IMR-90 (cell line): ENCODE data around the gene RPTOR.

Source experiments
- BHLHE40 ChIP-seq: fragments of 150-350 bp; IDR thresholded peaks from 2 replicates; pipeline ENCODE4 v1.6.1; 2016; ENCODE audit warnings: mild to moderate bottlenecking, low read depth, low read length
- CEBPB ChIP-seq: IDR thresholded peaks from 2 replicates; pipeline ENCODE4 v1.6.1; 2012; ENCODE audit warnings: low read depth, low read length, improper control_type of control experiment
- CTCF ChIP-seq: conservative IDR thresholded peaks from 2 replicates; pipeline ENCODE4 v1.5.1; 2012; ENCODE audit warnings: mild to moderate bottlenecking, low read depth, low read length, improper control_type of control experiment
- ELK1 ChIP-seq: fragments of 150-350 bp; IDR thresholded peaks from 2 replicates; pipeline ENCODE4 v1.6.1; 2016; ENCODE audit warnings: low read depth, mild to moderate bottlenecking, low read length, moderate library complexity, borderline replicate concordance
- FOS ChIP-seq: fragments of 150-350 bp; IDR thresholded peaks from 2 replicates; pipeline ENCODE4 v1.6.1; 2016; ENCODE audit warnings: low read depth, low read length
- MAFK ChIP-seq: IDR thresholded peaks from 2 replicates; pipeline ENCODE4 v1.6.1; 2012; ENCODE audit warnings: low read depth, low read length, improper control_type of control experiment
- MAZ ChIP-seq: IDR thresholded peaks from 2 replicates; pipeline ENCODE4 v1.6.1; 2012; ENCODE audit warnings: low read depth, mild to moderate bottlenecking, low read length, improper control_type of control experiment, moderate library complexity, borderline replicate concordance
- MXI1 ChIP-seq: IDR thresholded peaks from 2 replicates; pipeline ENCODE4 v1.6.1; 2012; ENCODE audit warnings: low read depth, mild to moderate bottlenecking, low read length, moderate library complexity, borderline replicate concordance
- NFE2L2 ChIP-seq: fragments of 150-350 bp; IDR thresholded peaks from 2 replicates; pipeline ENCODE4 v1.6.1; 2016; ENCODE audit warnings: low read depth, mild to moderate bottlenecking, low read length
- POLR2A ChIP-seq: IDR thresholded peaks from 2 replicates; pipeline ENCODE4 v1.6.1; 2012; ENCODE audit warnings: mild to moderate bottlenecking, low read depth, low read length
- RAD21 ChIP-seq: IDR thresholded peaks from 2 replicates; pipeline ENCODE4 v1.6.1; 2012; ENCODE audit warnings: low read length, improper control_type of control experiment
- RFX5 ChIP-seq: IDR thresholded peaks from 2 replicates; pipeline ENCODE4 v1.8.0; 2012; ENCODE audit warnings: low read depth, mild to moderate bottlenecking, low read length, moderate library complexity
- SMC3 ChIP-seq: fragments of 150-350 bp; IDR thresholded peaks from 2 replicates; pipeline ENCODE4 v1.6.1; 2016; ENCODE audit warnings: low read depth, mild to moderate bottlenecking, antibody characterized with exemption, low read length, moderate library complexity
- USF2 ChIP-seq: fragments of 150-350 bp; IDR thresholded peaks from 2 replicates; pipeline ENCODE4 v1.6.1; 2017; ENCODE audit warnings: mild to moderate bottlenecking, antibody characterized with exemption, low read length, low read depth

- TF ChIP-seq CTCF, result no peak
- TF ChIP-seq MAFK, result no peak
- no peak for TF ChIP-seq BHLHE40
- TF ChIP-seq POLR2A, result no peak
- no peak for TF ChIP-seq RFX5
- TF ChIP-seq NFE2L2, result no peak
- TF ChIP-seq RAD21, result no peak
- TF ChIP-seq ELK1, result no peak
- TF ChIP-seq MXI1, result no peak
- no peak for TF ChIP-seq SMC3
- TF ChIP-seq MAZ, result no peak
- TF ChIP-seq CEBPB, result no peak
- no peak for TF ChIP-seq FOS
- no peak for TF ChIP-seq USF2
Measured at GRCh38 chr17:80906364-80907259, 362.0 kb downstream of the RPTOR start.
